ENCODE measurements around the gene MRPL45.

The MRPL45 gene

DNA sequence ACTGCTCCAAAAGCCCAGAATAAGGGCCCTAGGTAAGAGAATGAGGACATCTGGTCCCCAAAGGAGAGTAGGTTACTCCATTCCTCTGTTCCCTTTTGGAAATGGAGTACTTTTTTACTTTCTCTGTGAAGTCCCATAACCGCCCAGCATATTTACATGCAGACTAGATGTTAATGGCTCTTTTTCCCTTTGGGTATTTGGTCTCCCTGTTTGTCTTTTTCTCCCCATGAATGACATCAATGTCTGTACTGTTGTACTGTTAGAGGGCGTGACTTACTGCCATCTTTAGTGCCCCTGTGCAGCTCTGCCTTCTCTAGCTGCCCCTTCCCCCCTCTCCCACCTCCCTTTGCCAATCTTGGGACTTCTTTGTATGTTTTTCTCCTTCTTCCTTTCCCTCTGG is 27.8 kb downstream of the MRPL45 start:
- in situ Hi-C loops (cut with HindIII; ENCODE audit: low sequenced_read_pairs), result no loop called here

GRCh38 chr17:38325221-38325851 is 28.4 kb downstream of the MRPL45 start:
- in situ Hi-C loops (cut with HindIII; ENCODE audit: low sequenced_read_pairs), result no loop called here

- in situ Hi-C loops (cut with HindIII; ENCODE audit: low sequenced_read_pairs), result no loop called here
Observed at GRCh38 chr17:38326996-38327792, 30.2 kb downstream of the MRPL45 start.

DNA sequence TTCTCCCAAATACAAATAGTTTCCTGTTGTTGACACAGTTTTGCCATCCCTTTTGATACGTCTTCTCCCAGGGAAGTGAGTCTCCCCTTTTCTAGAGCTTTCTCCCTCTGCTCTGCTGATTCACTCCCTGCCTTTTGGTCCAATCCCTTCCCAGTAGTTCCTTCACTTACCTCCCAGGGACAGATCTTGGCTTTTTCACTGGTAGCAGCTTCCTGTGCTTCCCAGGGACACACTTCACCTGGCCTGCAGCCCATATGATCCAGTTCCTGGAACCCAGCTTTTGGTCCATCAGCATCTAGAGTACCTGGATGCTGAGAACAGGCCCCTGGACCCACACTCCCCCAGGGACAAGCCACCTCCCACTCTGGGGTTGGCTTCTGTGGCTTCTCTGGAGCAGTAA is 31.0 kb downstream of the MRPL45 start:
- in situ Hi-C loops (cut with HindIII; ENCODE audit: low sequenced_read_pairs), result no loop called here

DNA sequence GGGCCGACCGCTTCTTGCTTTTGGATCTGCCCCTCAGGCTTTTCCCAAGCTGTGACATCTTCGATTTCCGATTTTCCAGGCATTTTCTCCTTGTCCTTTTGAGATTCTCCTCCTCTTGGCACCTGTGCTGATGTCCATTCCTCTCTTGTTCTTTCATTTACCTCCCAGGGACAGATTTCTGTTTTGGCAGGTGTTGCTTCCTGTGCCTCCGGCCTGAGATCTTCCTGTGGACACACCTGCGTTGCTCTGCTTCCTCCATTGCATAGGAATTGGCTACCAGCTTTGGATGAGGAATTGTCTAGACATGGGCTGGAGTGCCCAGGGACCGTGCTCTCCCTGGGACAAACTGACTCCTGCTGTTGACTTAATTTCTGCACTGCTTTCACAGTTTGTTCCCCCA is 31.7 kb downstream of the MRPL45 start:
- in situ Hi-C loops (cut with HindIII; ENCODE audit: low sequenced_read_pairs), result no loop called here

- in situ Hi-C loops (cut with HindIII; ENCODE audit: low sequenced_read_pairs), result no loop called here
Observed at GRCh38 chr17:38329284-38329683, 32.3 kb downstream of the MRPL45 start.

DNA sequence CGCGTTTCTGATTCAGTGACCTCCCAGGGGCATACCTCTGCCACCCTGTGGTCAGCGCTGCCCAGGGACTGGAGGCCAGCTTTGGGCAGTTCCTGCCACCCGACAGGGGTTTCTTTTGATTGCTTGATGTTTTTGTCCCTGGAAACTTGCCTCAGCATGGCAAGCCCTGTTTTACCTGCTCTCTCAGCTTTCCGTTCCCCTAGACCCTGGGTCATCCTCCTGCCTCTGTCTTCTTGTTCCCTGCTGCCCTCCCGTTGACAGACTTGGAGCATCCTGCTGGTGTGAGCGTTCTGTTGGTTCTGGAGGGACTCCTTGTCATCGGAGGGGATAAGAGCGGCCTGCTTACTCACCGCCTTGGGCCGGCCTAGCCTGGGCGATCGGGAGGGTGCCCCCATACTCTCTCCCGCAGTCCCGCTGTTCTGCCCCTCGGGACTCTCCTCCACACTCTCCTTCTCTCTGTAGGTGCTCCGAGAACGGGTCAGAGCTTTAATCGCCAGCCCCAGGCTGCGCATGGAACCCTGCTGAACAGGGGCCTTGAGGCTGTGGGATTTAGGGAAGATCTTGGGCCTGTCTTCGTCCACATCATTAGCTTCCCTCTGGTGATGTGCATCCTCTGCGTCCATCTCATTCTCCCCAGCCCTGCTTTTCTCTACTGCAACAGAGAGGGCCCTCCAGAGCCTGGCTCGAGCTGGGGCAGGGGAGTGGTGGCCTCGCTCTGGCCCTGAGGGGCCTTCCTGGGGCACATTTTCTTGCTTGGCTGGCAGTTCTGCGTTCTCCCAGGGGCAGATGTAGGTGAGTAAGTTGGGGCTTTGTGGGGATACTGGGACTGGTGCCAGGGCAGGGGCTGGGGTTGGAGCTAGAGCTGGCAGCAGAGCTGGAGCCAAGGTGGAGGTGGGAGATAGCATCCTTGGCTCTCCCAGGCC is 33.1 kb downstream of the MRPL45 start:
- in situ Hi-C loops (cut with HindIII; ENCODE audit: low sequenced_read_pairs), result no loop called here

GRCh38 chr17:38330941-38331411 is 34.0 kb downstream of the MRPL45 start:
- in situ Hi-C loops (cut with HindIII; ENCODE audit: low sequenced_read_pairs), result no loop called here

DNA sequence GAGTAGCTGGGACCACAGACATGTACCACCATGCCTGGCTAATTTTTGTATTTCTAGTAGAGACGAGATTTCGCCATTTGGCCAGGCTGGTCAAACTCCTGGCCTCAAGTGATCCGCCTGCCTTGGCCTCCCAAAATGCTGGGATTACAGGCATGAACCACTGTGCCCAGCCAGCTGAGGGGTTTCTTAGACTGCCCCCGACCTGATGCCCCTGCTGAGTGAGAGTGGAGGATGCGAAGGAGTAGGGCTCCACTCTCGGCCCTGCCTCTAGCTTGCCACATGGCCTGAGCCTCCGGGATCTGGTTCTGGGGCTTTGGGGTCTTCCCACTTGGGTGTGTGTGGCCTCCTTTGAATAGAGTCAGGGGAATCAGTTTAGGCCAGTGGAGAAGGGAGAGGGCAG is 35.8 kb downstream of the MRPL45 start:
- in situ Hi-C loops (cut with HindIII; ENCODE audit: low sequenced_read_pairs), result no loop called here

DNA sequence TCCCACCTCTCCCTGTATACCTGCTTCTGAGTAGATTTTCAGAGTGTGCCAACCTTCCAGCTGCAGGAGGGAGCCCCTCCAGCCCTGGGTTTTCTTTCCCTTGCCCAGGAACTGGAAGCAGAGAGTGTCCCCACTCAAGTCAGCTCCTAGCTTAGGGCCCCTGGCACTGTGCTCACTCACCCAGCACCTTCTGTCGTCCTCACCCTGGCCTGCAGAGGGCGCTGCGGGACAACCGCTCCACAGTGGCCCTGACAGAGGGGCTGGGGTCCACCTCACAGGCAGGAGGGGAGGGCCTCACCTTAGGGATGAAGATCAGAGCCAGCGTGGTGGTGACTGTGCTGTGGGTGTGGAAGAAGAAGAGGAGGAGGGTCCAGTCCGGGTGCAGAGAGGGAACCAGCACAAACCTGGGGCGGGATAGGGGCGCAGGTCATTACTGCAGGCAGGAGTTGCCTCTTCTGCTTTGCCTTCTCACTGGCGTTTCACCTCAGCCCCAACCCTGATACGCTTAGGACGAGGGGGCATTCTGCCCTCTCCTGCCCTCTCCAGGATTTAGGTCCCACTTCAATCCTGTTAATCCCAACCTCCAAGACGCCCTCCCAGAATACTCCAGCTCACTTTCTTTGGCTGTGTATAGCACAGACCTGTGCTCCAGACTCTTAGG is 36.8 kb downstream of the MRPL45 start:
- in situ Hi-C loops (cut with HindIII; ENCODE audit: low sequenced_read_pairs), result no loop called here

GRCh38 chr17:38334480-38335364 is 37.8 kb downstream of the MRPL45 start:
- in situ Hi-C loops (cut with HindIII; ENCODE audit: low sequenced_read_pairs), result no loop called here

DNA sequence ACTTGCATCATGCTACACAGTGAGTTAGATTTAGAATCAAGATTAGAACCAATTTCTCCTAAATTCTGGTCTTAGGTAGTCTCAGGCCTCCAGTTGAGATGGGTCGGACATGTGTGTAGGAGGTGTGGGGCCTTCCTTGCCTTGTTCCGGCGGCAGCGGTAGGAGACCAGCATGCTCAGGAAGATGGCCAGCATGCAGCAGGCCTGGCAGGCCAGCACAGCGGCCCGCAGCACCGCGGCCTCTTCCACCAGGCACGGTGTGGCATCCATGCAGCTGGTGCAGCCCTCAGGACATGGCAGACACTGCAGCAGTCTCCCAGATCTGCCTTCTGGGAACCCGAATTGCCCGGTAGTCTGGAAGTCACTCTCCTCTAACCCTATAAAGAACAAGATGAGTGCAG is 39.9 kb downstream of the MRPL45 start:
- in situ Hi-C loops (cut with HindIII; ENCODE audit: low sequenced_read_pairs), result no loop called here

DNA sequence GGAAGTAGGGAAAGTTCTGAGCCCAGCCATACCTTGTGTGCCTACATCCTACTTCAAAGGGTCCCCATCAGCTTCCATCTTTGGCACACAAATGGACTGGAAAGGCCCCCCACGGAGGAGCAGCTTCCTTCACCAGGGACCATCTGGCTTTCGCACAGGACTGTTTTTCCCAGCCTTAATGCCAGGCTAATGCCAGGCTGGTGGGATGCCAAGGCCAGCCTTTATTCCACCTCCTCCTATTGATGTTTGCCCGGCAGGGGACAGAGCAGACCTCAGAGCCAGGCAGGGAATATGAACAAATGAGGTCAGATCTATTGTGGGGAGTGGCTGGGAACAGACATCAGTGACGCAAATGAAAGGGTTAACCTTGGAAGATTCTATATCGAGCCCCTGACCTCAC is 41.1 kb downstream of the MRPL45 start:
- in situ Hi-C loops (cut with HindIII; ENCODE audit: low sequenced_read_pairs), result no loop called here

DNA sequence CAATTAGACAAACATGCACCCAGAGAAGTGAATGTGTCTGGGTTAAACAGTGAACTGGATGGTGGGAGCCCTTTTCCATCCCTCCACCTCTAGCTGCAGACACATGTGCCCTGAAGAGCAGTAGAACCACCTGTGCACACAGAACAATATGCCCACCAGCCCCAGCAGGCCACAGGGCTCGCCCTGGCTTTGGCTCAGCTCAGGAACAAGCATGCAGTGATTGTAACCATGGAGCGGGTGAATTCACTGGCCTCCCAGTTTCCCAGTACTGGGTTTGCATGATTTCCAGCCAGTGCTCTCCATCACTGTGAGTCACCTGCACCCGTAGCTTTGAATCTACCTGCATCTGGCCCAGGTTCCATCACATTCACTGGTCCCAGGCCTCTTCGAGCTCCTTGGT is 41.6 kb downstream of the MRPL45 start:
- in situ Hi-C loops (cut with HindIII; ENCODE audit: low sequenced_read_pairs), result no loop called here

- in situ Hi-C loops (cut with HindIII; ENCODE audit: low sequenced_read_pairs), result no loop called here
Observed at GRCh38 chr17:38339891-38340290, 42.9 kb downstream of the MRPL45 start.

DNA sequence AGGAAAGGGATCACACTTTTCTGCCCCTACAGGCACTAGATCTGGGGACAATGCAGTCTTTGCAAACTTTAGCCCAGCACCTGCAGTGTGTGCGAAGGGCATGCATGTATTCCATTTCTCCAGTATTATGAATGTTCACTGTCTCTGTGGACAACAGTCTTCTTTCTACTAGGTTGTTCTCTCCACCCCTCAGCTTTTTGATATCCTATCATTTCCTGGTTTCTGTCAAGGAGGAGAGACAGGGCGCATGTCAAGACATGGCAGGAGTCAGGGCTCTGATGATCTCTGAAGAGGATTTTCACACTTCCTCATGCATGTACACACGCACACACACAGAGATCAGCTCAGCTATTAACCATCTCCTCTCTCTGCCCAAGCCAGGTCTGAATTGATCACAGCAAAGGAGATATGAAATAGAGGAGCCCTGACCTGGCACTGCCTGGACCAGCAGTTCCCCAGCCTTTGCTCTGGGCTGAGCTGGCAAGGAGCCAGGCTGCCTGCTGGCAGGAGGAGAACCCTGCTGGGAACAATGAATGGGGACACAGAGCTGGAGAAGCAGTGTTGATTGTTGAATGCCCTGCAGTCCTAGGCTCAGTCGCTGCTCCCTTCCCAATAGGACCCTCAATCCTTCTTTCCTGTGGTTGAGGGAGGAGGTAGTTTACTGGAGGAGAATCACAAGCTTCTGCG is 44.2 kb downstream of the MRPL45 start:
- in situ Hi-C loops (cut with HindIII; ENCODE audit: low sequenced_read_pairs), result no loop called here

- in situ Hi-C loops (cut with HindIII; ENCODE audit: low sequenced_read_pairs), result no loop called here
Observed at GRCh38 chr17:38342886-38343607, 46.1 kb downstream of the MRPL45 start.

DNA sequence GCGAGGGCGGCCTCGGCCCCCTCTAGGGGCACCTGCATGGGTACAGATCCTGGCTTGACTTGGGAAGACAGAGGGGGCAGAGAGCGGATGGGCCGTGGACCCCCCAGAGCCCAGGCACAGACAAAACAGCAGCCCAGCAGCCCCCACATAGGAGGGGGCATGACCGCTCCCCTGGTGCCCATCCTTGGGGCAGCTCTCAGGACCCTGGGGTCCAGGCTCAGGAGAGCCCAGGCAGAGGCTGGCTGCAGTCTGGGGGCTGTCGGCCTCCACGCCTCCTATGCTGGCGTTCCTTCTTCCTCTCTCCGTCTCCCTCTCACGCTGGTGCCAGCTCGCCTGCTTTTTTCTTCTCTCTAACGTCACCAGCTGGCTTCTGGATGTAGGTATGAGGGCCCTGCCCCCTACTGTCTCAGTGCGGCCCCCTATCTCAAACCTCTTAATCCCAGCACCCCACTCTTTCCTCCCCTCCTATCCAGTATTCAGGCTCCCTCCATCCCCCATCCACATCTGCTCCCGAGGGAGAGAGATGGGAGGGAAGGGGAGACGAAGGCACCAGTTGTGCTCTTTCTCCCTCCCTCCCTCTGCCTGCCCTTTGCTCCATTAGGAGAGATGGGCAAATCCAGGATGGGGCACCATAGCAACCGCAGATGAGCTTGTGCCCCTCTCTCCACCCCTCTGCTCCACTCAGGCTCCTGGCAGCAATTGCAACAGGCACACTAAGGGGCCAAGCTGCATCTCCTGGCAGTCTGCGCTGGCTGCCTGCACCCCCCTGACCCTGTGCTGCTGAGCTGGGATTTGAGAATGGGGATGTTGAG is 46.8 kb downstream of the MRPL45 start, which contains the start of gene GPR179:
GPR179 (minus strand) TSS at position 349 of the 812 bp plus-strand sequence; CDS start at position 182, 167 bp downstream.
- in situ Hi-C loops (cut with HindIII; ENCODE audit: low sequenced_read_pairs), result no loop called here

Measured in DLD1 (cell line).